ENCODE data around the gene BCL11A.

DNA sequence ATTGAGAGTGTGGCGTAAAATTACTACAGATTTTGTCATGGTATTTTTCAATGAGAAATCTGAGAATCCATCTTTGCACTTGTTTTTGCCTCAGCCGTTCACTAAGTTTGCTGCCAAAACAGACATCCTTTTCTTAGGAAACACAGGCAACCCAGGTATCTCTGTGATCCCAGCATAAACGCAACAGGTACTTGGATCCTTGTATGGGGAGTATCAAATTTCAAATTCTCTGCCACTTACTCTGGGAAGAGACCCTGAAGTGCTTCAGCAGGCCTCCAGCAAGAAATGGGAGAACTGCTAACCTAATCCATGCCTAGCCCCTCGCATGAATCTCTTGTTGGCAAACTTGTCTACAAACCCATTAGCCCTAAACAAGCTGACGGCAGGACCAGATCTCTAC, 83.1 kb downstream of the BCL11A start:
- TF ChIP-seq GLIS3 (CRISPR knock-in tag; IDR thresholded peaks at IDR 0.05) (no peak), ARNTL (CRISPR knock-in tag; IDR thresholded peaks at IDR 0.05; ENCODE audit: borderline replicate concordance, low read depth) (no peak), RARB (CRISPR knock-in tag; IDR thresholded peaks at IDR 0.05) (no peak), ZFP3 (CRISPR knock-in tag; IDR thresholded peaks at IDR 0.05) (no peak), SNAI2 (CRISPR knock-in tag; IDR thresholded peaks at IDR 0.05) (no peak), ZNF70 (CRISPR knock-in tag; IDR thresholded peaks at IDR 0.05) (no peak), ZFP30 (CRISPR knock-in tag; IDR thresholded peaks at IDR 0.05) (no peak), TOX (CRISPR knock-in tag; IDR thresholded peaks at IDR 0.05; ENCODE audit: borderline replicate concordance) (no peak)

All from SK-N-SH treated with all-trans-retinoic acid at 6 μM for 48 hours (cell line).